VCaP (cell line): ENCODE measurements around the gene CASP3.

Experiments used
- H3K27ac ChIP-seq: fragments of 450-650 bp; 2 replicates; pipeline ENCODE4 v1.5.1; 2017
- CTCF ChIP-seq: fragments of 450-650 bp; conservative IDR thresholded peaks from 2 replicates; pipeline ENCODE4 v1.5.1; 2017; ENCODE audit warnings: mild to moderate bottlenecking, moderate library complexity

Gene CASP3

GRCh38 chr4:184688005-184688404, 38.8 kb upstream of the CASP3 start:
- H3K27ac ChIP-seq: no peak overlapping the region

DNA sequence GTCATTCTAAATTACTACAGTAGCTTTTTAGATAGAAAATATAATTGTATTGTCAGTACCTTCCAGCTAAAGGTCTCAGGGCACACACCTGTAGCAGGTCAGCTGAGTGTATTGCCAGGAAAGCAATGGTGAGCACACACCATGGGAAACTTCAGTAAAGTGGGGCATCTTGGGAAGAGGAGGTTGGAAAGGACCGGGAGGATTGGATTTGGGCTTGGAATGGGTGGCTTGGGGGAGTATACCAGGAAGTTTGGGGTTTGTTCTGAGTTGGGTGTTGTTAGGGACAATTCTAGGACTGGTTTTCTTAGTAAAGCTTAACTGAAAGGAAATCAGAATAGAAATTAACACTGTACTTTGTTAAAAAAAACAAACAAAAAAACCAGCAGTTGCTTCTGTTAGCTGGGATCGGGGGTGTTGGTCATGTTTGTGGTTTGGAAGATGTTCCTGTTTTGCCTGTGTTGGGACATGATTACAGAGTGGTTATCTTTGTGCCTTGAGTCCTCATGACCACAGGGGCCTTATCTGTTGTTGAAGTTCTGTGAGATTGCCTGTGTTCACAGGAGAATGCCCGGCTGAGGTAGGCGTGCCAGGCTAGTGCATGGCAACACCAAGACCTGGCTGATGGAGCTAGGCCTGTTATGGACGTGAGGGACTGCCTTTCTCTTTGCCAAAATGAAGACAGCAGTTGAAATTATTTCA, 35.4 kb upstream of the CASP3 start:
- no peak overlapping the region for H3K27ac ChIP-seq
- no peak for TF ChIP-seq CTCF

More at GRCh38 chr4:184688005-184688404, 38.8 kb upstream of the CASP3 start:
- TF ChIP-seq CTCF: no peak

DNA sequence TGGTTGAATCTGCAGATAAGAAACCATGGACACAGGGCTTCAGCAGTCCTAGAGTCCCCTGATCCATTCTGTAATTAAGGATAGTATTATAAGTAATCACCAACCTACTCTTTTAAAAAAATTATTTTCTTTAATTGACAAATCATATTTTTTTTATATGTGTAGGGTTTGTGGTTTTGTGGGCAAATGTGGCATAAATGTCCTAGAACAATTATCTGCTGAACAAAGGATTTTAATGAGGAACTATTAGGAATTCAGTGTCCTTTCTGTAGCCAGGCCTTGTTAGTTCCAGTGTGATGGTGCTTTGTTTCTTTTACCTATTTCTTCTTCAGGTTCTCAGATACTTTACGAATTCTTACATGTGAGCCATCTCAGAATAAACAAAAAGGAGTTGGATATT, 32.7 kb upstream of the CASP3 start:
- no peak overlapping the region for H3K27ac ChIP-seq
- TF ChIP-seq CTCF: no peak

DNA sequence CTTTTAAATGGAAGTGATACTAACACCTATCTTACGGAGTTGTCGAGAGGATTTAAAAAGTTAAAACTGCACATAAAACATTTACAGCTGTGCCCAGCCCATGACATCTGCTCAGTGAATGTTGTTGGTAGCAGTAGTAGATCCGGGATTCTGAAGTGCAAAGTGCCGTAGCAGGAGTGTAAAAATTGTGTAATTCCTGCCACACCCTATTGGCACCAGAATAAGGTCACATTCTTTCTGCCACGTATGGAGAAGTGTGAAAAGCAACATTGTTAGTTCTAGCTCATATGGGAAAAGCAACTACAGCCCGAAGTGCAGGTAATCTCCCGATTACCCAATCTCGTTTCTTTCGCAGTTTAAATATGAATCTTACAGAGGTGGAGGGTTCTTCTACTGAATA, 31.5 kb upstream of the CASP3 start:
- TF ChIP-seq CTCF: no peak
- H3K27ac ChIP-seq: no peak overlapping the region

DNA sequence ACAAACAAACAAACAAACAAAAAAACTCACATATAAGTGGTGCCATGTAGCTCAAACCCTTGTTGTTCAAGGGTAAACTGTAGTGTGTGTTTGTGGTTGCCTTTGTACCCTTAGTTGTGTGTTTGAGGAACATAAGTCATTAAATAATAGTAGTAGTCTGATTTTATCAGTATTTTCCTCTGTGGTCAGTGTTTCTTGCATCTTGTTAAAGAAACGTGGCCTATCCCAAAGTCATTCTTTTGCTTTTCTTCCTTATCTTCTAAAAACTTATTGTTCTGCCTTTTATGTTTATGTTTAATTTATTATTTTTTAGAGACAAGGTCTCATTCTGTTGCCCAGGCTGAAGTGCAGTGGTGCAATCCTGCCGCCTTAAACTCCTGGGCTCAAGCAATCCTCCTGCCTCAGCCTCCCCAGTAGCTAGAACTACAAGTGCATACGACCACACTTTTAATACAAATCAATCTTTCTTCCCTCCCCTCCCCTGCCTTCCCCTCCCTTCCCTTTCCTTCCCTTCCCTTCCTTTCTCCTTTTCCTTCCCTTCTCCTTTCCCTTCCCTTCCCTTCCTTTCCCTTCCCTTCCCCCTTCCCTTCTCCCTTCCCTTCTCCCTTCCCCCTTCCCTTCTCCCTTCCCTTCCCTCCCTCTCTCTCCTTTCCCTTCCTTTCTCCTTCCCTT, 26.7 kb upstream of the CASP3 start:
- no peak for TF ChIP-seq CTCF
- no peak overlapping the region for H3K27ac ChIP-seq

DNA sequence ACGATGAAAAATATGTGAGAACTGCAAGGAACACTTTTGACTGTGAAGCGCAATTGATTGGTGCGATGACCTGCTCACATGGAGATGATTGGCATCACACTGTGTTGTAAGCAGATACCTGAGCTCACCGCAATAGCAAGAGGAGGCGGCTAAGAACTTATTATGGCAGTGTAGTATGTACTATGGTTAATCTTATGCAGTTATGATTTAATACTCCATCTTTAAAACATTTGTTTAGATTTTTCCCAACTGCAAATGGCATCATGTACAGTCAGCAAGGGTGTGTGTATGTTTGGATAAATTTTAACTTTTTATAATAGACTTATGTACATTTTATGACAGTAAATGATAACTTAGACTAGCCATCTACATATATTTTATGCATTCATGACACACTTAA, 25.8 kb upstream of the CASP3 start:
- no peak overlapping the region for H3K27ac ChIP-seq
- TF ChIP-seq CTCF: no peak

GRCh38 chr4:184674011-184674410, 24.8 kb upstream of the CASP3 start:
- no peak for TF ChIP-seq CTCF
- no peak overlapping the region for H3K27ac ChIP-seq
